Measurements from ENCODE around the gene TSPEAR.

- no peak for TF ChIP-seq CTCF (IDR thresholded peaks at IDR 0.05)
- TF ChIP-seq POLR2A (IDR thresholded peaks at IDR 0.05), result no peak
These were observed 217.0 kb downstream of the TSPEAR start for GRCh38 chr21:44494418-44494817.
